ENCODE data around the gene MRPL11. TPM values are rescaled to one million over a fixed set of nuclear protein-coding genes. Genes with fewer than 3 reads are reported as not detected.
A peak's percentile ranks its signal among the peaks of the same experiment; 100 is the strongest.

The MRPL11 gene
- total RNA-seq, 3 donors from 2014 or later (not counting 1 experiment from before 2014, with no cell fraction given) = 20.7 to 24.2 (median 23.9) TPM

DNA sequence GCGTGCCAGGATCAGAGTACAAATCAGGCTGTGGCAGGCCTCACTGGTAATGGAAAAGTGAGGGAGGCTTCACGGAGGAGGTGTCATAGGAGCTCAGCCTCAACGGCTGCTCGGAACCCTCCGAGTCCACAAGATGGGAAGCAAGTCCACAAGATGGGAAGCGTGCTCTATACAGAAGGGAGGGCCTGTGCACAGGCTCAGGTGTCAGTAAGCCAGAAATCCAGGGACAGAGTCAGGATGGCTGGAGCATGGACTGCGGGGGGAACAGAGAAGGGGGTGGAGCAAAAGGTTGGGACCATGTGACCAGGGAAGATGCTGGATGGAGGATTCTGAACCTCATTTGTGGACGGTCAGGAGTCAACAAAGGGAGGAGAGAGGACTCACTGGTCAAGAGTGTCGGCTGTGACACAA lies 38.2 kb upstream of the MRPL11 start:
- peaks cover 13 to 37% of the 10 kb centered on the region in 2 donors for H3K4me1 Mint-ChIP-seq
- WGBS (ENCODE audit: insufficient coverage) = 96% methylated on average over 9 of the region's 9 CpGs
- no peaks in the 10 kb centered on the region for H3K27me3 Mint-ChIP-seq (ENCODE audit: low read depth in 2 of 2)
- Histone ChIP-seq H3K4me1 (ENCODE audit: control insufficient read depth, insufficient read depth, low read length) (peaks cover 21% of the 10 kb centered on the region), H3K9me3 (ENCODE audit: control insufficient read depth, insufficient read depth, low read length) (no peaks in the 10 kb centered on the region), H3K27ac (ENCODE audit: low read length) (no peak overlapping the region), H3K36me3 (ENCODE audit: control insufficient read depth, insufficient read depth, low read length) (no peaks in the 10 kb centered on the region), H3K4me3 (ENCODE audit: low read length) (no peak overlapping the region), H3K27me3 (ENCODE audit: control insufficient read depth, insufficient read depth, low read length) (no peaks in the 10 kb centered on the region)
- H3K27ac Mint-ChIP-seq = peak overlapping the region in 1 of 2 donors; percentile 72
- TF ChIP-seq, protein P1, sequence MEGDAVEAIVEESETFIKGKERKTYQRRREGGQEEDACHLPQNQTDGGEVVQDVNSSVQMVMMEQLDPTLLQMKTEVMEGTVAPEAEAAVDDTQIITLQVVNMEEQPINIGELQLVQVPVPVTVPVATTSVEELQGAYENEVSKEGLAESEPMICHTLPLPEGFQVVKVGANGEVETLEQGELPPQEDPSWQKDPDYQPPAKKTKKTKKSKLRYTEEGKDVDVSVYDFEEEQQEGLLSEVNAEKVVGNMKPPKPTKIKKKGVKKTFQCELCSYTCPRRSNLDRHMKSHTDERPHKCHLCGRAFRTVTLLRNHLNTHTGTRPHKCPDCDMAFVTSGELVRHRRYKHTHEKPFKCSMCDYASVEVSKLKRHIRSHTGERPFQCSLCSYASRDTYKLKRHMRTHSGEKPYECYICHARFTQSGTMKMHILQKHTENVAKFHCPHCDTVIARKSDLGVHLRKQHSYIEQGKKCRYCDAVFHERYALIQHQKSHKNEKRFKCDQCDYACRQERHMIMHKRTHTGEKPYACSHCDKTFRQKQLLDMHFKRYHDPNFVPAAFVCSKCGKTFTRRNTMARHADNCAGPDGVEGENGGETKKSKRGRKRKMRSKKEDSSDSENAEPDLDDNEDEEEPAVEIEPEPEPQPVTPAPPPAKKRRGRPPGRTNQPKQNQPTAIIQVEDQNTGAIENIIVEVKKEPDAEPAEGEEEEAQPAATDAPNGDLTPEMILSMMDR (IDR thresholded peaks at IDR 0.05) = no peak
- H3K4me3 Mint-ChIP-seq = no peak overlapping the region
- H3K9me3 Mint-ChIP-seq = no peaks in the 10 kb centered on the region
- no peaks in the 10 kb centered on the region for H3K36me3 Mint-ChIP-seq
- intact Hi-C loops (cut with micrococcal nuclease) = no loop called here
- ATAC-seq = no peak
- no peak for DNase-seq

DNA sequence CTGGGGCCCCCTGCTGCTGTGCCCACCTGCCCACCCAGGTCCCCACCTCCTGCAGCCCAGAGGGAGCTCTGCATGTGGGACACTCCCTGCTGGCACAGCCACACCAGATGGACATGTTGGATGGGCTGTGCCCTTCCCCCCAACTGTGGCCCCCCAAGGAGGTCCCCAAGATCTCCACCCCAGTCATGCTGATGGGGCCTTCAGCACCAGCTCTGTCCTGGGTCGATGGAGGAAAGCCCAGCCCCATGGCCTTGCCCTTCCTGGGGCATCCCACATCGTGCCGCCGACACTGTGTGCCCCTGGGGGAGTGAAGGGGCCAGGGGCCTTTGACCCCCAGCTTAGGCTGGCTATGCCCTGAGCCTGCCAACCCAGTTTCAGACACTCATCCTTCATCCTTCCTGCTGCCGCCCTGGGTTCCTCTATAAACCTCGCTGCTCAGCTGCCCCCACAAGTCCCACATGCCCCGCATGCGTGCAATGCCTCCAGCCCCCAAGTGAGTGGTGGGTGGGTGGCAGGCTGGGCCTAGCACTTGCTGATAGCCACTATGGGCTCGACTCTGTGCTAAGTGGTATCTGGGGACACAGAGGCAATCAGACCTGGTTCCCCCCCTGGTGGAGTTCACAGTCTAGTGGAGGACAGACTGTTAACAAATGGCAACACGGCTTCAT lies 37.7 kb upstream of the MRPL11 start:
- DNase-seq (no peak), ATAC-seq (no peak)
- Mint-ChIP-seq H3K9me3 (no peaks in the 10 kb centered on the region), H3K36me3 (no peaks in the 10 kb centered on the region), H3K4me3 (no peak overlapping the region), H3K27me3 (ENCODE audit: low read depth in 2 of 2) (no peaks in the 10 kb centered on the region), H3K27ac (peak overlapping the region in 1 of 2 donors; percentile 72), H3K4me1 (peaks cover 13 to 37% of the 10 kb centered on the region in 2 donors)
- no peak overlapping the region for H3K27ac ChIP-seq (ENCODE audit: low read length)
- TF ChIP-seq, protein P1 (IDR thresholded peaks at IDR 0.05) = no peak
- H3K9me3 ChIP-seq (ENCODE audit: control insufficient read depth, insufficient read depth, low read length) = no peaks in the 10 kb centered on the region
- no peak overlapping the region for H3K4me3 ChIP-seq (ENCODE audit: low read length)
- intact Hi-C loops (cut with micrococcal nuclease) = no loop called here
- H3K4me1 ChIP-seq (ENCODE audit: control insufficient read depth, insufficient read depth, low read length) = peaks cover 21% of the 10 kb centered on the region
- WGBS (ENCODE audit: insufficient coverage) = 95% methylated on average over 10 of the region's 10 CpGs
- no peaks in the 10 kb centered on the region for H3K27me3 ChIP-seq (ENCODE audit: control insufficient read depth, insufficient read depth, low read length)
- H3K36me3 ChIP-seq (ENCODE audit: control insufficient read depth, insufficient read depth, low read length) = no peaks in the 10 kb centered on the region

DNA sequence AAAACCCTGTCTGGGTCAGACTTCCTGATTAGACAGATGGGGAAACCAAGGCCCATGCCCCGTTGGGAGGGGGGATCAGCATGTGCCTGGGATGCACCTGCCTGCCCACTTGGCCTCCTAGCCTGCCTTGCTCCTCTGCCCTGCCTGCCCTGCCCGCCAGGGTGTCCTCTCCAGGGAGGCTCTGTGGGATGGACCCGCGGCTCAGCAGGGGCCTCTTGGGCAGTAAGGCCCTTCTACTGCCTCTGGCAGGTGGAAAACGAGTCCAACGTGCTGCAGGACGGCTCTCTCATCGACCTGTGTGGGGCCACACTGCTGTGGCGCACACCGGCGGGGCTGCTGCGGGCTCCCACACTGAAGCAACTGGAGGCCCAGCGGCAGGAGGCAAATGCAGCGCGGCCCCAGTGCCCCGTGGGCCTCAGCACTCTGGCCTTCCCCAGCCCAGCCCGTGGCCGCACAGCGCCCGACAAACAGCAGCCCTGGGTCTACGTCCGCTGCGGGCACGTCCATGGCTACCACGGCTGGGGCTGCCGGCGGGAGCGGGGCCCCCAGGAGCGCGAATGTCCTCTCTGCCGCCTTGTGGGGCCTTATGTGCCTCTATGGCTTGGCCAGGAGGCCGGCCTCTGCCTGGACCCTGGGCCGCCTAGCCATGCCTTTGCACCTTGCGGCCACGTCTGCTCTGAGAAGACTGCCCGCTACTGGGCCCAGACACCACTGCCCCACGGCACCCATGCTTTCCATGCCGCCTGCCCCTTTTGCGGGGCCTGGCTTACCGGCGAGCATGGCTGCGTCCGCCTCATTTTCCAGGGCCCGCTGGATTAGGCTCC lies 36.9 kb upstream of the MRPL11 start:
- DNase-seq (no peak), ATAC-seq (no peak)
- intact Hi-C loops (cut with micrococcal nuclease) = no loop called here
- Histone ChIP-seq H3K27ac (ENCODE audit: low read length) (no peak overlapping the region), H3K9me3 (ENCODE audit: control insufficient read depth, insufficient read depth, low read length) (no peaks in the 10 kb centered on the region), H3K4me1 (ENCODE audit: control insufficient read depth, insufficient read depth, low read length) (peaks cover 14% of the 10 kb centered on the region), H3K4me3 (ENCODE audit: low read length) (no peak overlapping the region), H3K36me3 (ENCODE audit: control insufficient read depth, insufficient read depth, low read length) (no peaks in the 10 kb centered on the region), H3K27me3 (ENCODE audit: control insufficient read depth, insufficient read depth, low read length) (no peaks in the 10 kb centered on the region)
- H3K4me3 Mint-ChIP-seq = no peak overlapping the region
- no peaks in the 10 kb centered on the region for H3K9me3 Mint-ChIP-seq
- peaks cover 13 to 33% of the 10 kb centered on the region in 2 donors for H3K4me1 Mint-ChIP-seq
- WGBS (ENCODE audit: insufficient coverage) = 97% methylated on average over 44 of the region's 44 CpGs
- H3K27me3 Mint-ChIP-seq (ENCODE audit: low read depth in 2 of 2) = no peaks in the 10 kb centered on the region
- TF ChIP-seq, protein P1 (IDR thresholded peaks at IDR 0.05) = no peak
- H3K36me3 Mint-ChIP-seq = no peaks in the 10 kb centered on the region
- no peak overlapping the region for H3K27ac Mint-ChIP-seq

Data from natural killer cell (primary cell).